Esophagus squamous epithelium (tissue), 4 donors: ENCODE data around the gene SPARCL1.

Source experiments
- POLR2A ChIP-seq, 4 donors: fragments of 450-650 bp; IDR thresholded peaks; one replicate each; pipeline ENCODE4 v1.6.1; 2017; ENCODE audit warnings: antibody characterized with exemption in 4 of 4, mild to moderate bottlenecking in 4 of 4, moderate library complexity in 3 of 4
- TF ChIP-seq, protein P1 (sequence below), 6 experiments: fragments of 450-650 bp in 4 of 6; fragments of 200-600 bp in 2 of 6; sonication (generic) in 2 of 6; IDR thresholded peaks; one replicate each; pipeline ENCODE4 v1.5.1; 2016 to 2019; ENCODE audit warnings: antibody characterized with exemption in 6 of 6, mild to moderate bottlenecking in 4 of 6, moderate library complexity in 4 of 6

DNA sequence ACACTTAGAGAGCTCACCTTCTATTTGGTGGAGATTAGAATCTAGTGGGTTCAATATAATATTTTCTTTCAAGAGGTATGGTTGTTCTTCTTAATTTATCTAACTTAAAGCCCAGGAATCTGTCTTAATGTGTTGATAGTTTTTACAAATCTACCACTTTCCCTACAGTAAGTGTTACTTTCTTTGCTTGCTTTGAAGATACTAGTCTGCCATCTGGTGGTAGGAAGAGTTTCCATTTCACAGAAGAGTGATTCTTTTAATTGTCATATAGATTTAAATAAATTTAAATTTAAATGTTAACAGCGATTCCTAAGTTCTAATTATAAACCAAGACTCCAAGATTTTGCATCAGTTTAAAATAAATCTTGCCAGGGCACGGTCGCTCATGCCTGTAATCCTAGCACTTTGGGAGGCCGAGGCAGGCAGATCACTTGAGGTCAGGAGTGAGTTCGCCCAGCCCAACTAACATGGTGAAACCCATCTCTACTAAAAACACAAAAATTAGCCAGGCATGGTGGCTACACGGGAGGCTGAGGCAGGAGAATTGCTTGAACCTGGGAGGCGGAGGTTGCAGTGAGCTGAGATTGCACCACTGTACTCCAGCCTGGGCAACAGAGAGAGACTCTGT, 63.3 kb downstream of the SPARCL1 start:
- TF ChIP-seq, protein P1, sequence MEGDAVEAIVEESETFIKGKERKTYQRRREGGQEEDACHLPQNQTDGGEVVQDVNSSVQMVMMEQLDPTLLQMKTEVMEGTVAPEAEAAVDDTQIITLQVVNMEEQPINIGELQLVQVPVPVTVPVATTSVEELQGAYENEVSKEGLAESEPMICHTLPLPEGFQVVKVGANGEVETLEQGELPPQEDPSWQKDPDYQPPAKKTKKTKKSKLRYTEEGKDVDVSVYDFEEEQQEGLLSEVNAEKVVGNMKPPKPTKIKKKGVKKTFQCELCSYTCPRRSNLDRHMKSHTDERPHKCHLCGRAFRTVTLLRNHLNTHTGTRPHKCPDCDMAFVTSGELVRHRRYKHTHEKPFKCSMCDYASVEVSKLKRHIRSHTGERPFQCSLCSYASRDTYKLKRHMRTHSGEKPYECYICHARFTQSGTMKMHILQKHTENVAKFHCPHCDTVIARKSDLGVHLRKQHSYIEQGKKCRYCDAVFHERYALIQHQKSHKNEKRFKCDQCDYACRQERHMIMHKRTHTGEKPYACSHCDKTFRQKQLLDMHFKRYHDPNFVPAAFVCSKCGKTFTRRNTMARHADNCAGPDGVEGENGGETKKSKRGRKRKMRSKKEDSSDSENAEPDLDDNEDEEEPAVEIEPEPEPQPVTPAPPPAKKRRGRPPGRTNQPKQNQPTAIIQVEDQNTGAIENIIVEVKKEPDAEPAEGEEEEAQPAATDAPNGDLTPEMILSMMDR (IDR thresholded peaks at IDR 0.05) = peak; percentile 39 to 83 (median 66)
- TF ChIP-seq POLR2A (IDR thresholded peaks at IDR 0.05) = no peak
